Adrenal gland (tissue), 12 donors: ENCODE measurements around the gene NOS3. TPM values are rescaled to one million over a fixed set of nuclear protein-coding genes. Genes with fewer than 3 reads are reported as not detected.

Experiments used
- DNase-seq, 7 donors: peaks; one replicate each; pipeline ENCODE4 v3.0.0-alpha.2; 2019 to 2020
- H3K27ac ChIP-seq, 5 donors: fragments of 200-600 bp; sonication (generic) in 4 of 5; 1 replicate in 3 of 5; 2 replicates in 2 of 5; pipeline versions ENCODE4 v1.5.1 to v1.8.0; 2016 to 2020; ENCODE audit warnings: mild to moderate bottlenecking in 1 of 5
- H3K27me3 ChIP-seq: fragments of 200-600 bp; 2 replicates; pipeline ENCODE4 v1.8.0; 2021
- H3K36me3 ChIP-seq, 2 donors: fragments of 200-600 bp; replicated peaks in 1 of 2; 1 replicate in 1 of 2; 2 replicates in 1 of 2; pipeline versions ENCODE4 v1.5.1 to v1.8.0; 2018 to 2022
- H3K4me1 ChIP-seq, 2 donors: fragments of 200-600 bp; replicated peaks in 1 of 2; 1 replicate in 1 of 2; 2 replicates in 1 of 2; pipeline versions ENCODE4 v1.5.1 to v1.8.0; 2018 to 2021
- H3K4me3 ChIP-seq, 4 donors: fragments of 200-600 bp; sonication (generic) in 3 of 4; one replicate each; pipeline ENCODE4 v1.5.1; 2016 to 2018
- H3K9me3 ChIP-seq, 3 donors: fragments of 200-600 bp; sonication (generic) in 1 of 3; replicated peaks in 1 of 3; 1 replicate in 2 of 3; 2 replicates in 1 of 3; pipeline versions ENCODE4 v1.5.1 to v1.8.0; 2016 to 2021
- POLR2A ChIP-seq, 2 donors: fragments of 450-650 bp; IDR thresholded peaks; one replicate each; pipeline ENCODE4 v1.6.1; 2017; ENCODE audit warnings: antibody characterized with exemption in 2 of 2, mild to moderate bottlenecking in 2 of 2, moderate library complexity in 1 of 2
- WGBS, 4 donors: extraction: QIAGEN DNeasy Blood & Tissue Kit in 2 of 4; methylation state at CpG; one replicate each; pipeline versions ENCODE4 v1.1.5 to v1.1.7; 2013 to 2017; 5-methylcytosine and 5-hydroxymethylcytosine counted together
- intact Hi-C, 2 donors: fragments of 100-400 bp; cut with DNase I; formaldehyde crosslinking; loops; one replicate each; pipeline versions ENCODE4 v1.14.1 to v1.15.0; 2022 to 2023
- polyA plus RNA-seq, 3 donors: library from polyadenylated mRNA; stranded (reverse); fragments of 200-250 nt in 2 of 3; fragments of 350-450 nt in 1 of 3; fragmentation: Illumina TruSeq in 1 of 3; extraction: RNeasy Lipid Tissue Mini Kit (QIAGEN cat#74804) in 1 of 3; gene quantifications; one replicate each; pipeline ENCODE4 v1.2.3, GENCODE V29; 2013 to 2014
- total RNA-seq, 9 donors: library from RNA; depleted of rRNA in 4 of 9; stranded (reverse); fragments of >200 nt in 4 of 9; fragments of 120-200 nt in 1 of 9; fragmentation: NEBNext Ultra II Directional in 1 of 9; extraction: Animal tissue kit (Norgen Biotek cat#: 25700) in 1 of 9; gene quantifications; one replicate each; pipeline versions ENCODE4 v1.1.0 to v1.2.4, GENCODE V29; 2013 to 2023
- TF ChIP-seq, protein P1 (sequence below), 6 experiments: fragments of 450-650 bp in 4 of 6; fragments of 200-600 bp in 2 of 6; sonication (generic) in 1 of 6; IDR thresholded peaks; 1 replicate in 5 of 6; 2 replicates in 1 of 6; pipeline versions ENCODE4 v1.5.1 to v1.8.0; 2016 to 2021; ENCODE audit warnings: antibody characterized with exemption in 6 of 6, mild to moderate bottlenecking in 2 of 6, moderate library complexity in 1 of 6
- donor health status: healthy with polysubstance abuse.
- donor health status: Bipolar disorder and iron deficiency.
- donor health status: DM: yes; HTN: yes; CAD: no.
- donor health status: DM: no; HTN: no; CAD: no.
- donor health status: DM: no; HTN: no; CAD: no.
- donor health status: DM: yes; HTN: yes; CAD: no.

Gene NOS3
- total and polyA plus RNA-seq, 12 donors = 2.2 to 26.5 (median 15.1) TPM

GRCh38 chr7:150982351-150982750 is 8.5 kb upstream of the NOS3 start:
- peaks cover 0 to 3% of the 10 kb centered on the region in 2 donors for H3K4me1 ChIP-seq
- TF ChIP-seq, protein P1, sequence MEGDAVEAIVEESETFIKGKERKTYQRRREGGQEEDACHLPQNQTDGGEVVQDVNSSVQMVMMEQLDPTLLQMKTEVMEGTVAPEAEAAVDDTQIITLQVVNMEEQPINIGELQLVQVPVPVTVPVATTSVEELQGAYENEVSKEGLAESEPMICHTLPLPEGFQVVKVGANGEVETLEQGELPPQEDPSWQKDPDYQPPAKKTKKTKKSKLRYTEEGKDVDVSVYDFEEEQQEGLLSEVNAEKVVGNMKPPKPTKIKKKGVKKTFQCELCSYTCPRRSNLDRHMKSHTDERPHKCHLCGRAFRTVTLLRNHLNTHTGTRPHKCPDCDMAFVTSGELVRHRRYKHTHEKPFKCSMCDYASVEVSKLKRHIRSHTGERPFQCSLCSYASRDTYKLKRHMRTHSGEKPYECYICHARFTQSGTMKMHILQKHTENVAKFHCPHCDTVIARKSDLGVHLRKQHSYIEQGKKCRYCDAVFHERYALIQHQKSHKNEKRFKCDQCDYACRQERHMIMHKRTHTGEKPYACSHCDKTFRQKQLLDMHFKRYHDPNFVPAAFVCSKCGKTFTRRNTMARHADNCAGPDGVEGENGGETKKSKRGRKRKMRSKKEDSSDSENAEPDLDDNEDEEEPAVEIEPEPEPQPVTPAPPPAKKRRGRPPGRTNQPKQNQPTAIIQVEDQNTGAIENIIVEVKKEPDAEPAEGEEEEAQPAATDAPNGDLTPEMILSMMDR (IDR thresholded peaks at IDR 0.05) = no peak
- no peak for TF ChIP-seq POLR2A (IDR thresholded peaks at IDR 0.05)
- intact Hi-C loops = loop anchor here (10.0 kb wide), 1 partner anchor 198 kb away; no protein-coding TSS in a partner anchor
- whole genome bisulfite sequencing, 4 donors = 25 to 49% (median 38%) methylated on average over 2 to 3 of the region's 3 CpGs
- no peak overlapping the region for H3K27ac ChIP-seq
- H3K4me3 ChIP-seq = no peak overlapping the region
- H3K9me3 ChIP-seq = no peaks in the 10 kb centered on the region
- no peaks in the 10 kb centered on the region for H3K36me3 ChIP-seq
- H3K27me3 ChIP-seq = peaks cover 1% of the 10 kb centered on the region
- DNase-seq = peak in 1 of 7 donors; percentile 24

- peak in 2 of 7 donors; percentile 41 to 46 for DNase-seq
- no peak overlapping the region for H3K27ac ChIP-seq
- WGBS, 4 donors = 0 to 29% (median 9%) methylated on average over 2 of the region's 2 CpGs
- no peaks in the 10 kb centered on the region for H3K36me3 ChIP-seq
- H3K9me3 ChIP-seq = no peaks in the 10 kb centered on the region
- H3K27me3 ChIP-seq = no peaks in the 10 kb centered on the region
- no peak overlapping the region for H3K4me3 ChIP-seq
- TF ChIP-seq POLR2A (IDR thresholded peaks at IDR 0.05) = no peak
- TF ChIP-seq, protein P1 (IDR thresholded peaks at IDR 0.05) = no peak
- no peaks in the 10 kb centered on the region for H3K4me1 ChIP-seq
- intact Hi-C loops = loop anchor here (10.0 kb wide), 1 partner anchor 199 kb away; no protein-coding TSS in a partner anchor
Observed at GRCh38 chr7:150983893-150984368, 6.9 kb upstream of the NOS3 start.

DNA sequence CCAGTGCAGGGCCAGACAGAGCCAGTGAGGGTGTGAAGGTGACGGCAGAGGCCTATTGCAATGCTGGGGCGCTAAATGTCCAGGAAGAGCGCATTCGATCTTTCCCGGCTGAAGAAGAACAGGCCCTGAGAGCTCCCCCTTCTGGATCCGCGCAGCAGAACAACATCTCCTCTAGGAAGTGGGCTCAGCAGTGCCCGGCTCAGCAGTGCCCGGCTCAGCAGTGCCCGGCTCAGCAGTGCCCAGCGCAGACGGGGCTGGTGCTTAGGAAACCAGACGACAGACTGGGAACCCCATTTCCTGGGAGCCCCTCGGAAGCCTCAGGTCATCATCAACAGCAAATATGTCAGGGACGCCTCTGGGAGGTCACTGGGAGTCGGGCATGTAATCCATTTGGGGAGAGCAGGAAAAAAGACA is 4.7 kb upstream of the NOS3 start:
- no peaks in the 10 kb centered on the region for H3K36me3 ChIP-seq
- no peak overlapping the region for H3K27ac ChIP-seq
- TF ChIP-seq, protein P1 (IDR thresholded peaks at IDR 0.05) = peak; percentile 33 to 69 (median 54)
- no peak for TF ChIP-seq POLR2A (IDR thresholded peaks at IDR 0.05)
- no peaks in the 10 kb centered on the region for H3K9me3 ChIP-seq
- WGBS, 4 donors = 8 to 18% (median 12%) methylated on average over 10 to 16 of the region's 16 CpGs
- peak; percentile 39 to 92 (median 67) for DNase-seq
- H3K27me3 ChIP-seq = no peaks in the 10 kb centered on the region
- H3K4me3 ChIP-seq = no peak overlapping the region
- H3K4me1 ChIP-seq = no peaks in the 10 kb centered on the region
- intact Hi-C loops = loop anchor here (2.0 to 10.0 kb wide), 2 partner anchors 87 to 201 kb away; no protein-coding TSS in a partner anchor

DNA sequence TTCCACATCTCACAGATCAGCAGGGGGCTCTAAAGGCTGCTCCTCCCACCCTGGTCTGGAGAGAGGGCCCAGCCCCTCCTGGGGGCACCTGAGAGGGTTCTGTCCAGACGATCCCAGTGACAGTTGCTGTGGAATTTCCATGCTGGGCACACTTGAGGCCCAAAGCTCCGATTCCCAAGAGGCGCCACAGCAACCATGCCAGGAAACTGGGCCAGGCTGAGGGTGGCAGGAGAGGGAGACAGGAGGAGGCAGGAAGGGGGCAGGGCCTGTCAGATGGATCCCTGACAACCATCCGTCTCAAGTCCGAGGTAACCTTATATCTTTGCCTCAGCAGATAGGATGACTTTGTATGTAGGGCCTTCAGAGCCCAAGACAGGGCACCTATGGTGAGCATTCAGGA is 4.3 kb upstream of the NOS3 start:
- no peak for TF ChIP-seq POLR2A (IDR thresholded peaks at IDR 0.05)
- TF ChIP-seq, protein P1 (IDR thresholded peaks at IDR 0.05) = no peak
- H3K27me3 ChIP-seq = no peaks in the 10 kb centered on the region
- intact Hi-C loops = loop anchor here (2.0 to 10.0 kb wide), 2 partner anchors 88 to 202 kb away; no protein-coding TSS in a partner anchor
- no peaks in the 10 kb centered on the region for H3K36me3 ChIP-seq
- H3K9me3 ChIP-seq = no peaks in the 10 kb centered on the region
- no peak overlapping the region for H3K4me3 ChIP-seq
- H3K27ac ChIP-seq = no peak overlapping the region
- 29 to 66% (median 50%) methylated on average over 5 of the region's 5 CpGs for WGBS, 4 donors
- DNase-seq = no peak
- no peaks in the 10 kb centered on the region for H3K4me1 ChIP-seq
